Ishikawa (cell line): ENCODE results near the gene TRIM56.

ENCODE experiments used
- CEBPB ChIP-seq: IDR thresholded peaks from 2 replicates; pipeline ENCODE4 v1.6.1; 2012
- CREB1 ChIP-seq: IDR thresholded peaks from 2 replicates; pipeline ENCODE4 v1.6.1; 2012; ENCODE audit warnings: low read depth
- EGR1 ChIP-seq: IDR thresholded peaks from 2 replicates; pipeline ENCODE4 v1.6.1; 2012
- EP300 ChIP-seq: IDR thresholded peaks from 2 replicates; pipeline ENCODE4 v1.6.1; 2012; ENCODE audit warnings: borderline replicate concordance
- NFIC ChIP-seq: IDR thresholded peaks from 2 replicates; pipeline ENCODE4 v1.6.1; 2012
- RAD21 ChIP-seq: IDR thresholded peaks from 2 replicates; pipeline ENCODE4 v1.6.1; 2012; ENCODE audit warnings: low read depth
- REST ChIP-seq: IDR thresholded peaks from 2 replicates; pipeline ENCODE4 v1.6.1; 2012; ENCODE audit warnings: low read depth, mild to moderate bottlenecking
- TAF1 ChIP-seq: IDR thresholded peaks from 2 replicates; pipeline ENCODE4 v1.6.1; 2012; ENCODE audit warnings: low read depth, mild to moderate bottlenecking
- TCF12 ChIP-seq: IDR thresholded peaks from 2 replicates; pipeline ENCODE4 v1.6.1; 2012; ENCODE audit warnings: low read depth
- TEAD4 ChIP-seq: IDR thresholded peaks from 2 replicates; pipeline ENCODE4 v1.6.1; 2012
- USF1 ChIP-seq: IDR thresholded peaks from 2 replicates; pipeline ENCODE4 v1.6.1; 2012

GRCh38 chr7:101077303-101078086, 7.8 kb upstream of the TRIM56 start:
- no peak for TF ChIP-seq REST
- no peak for TF ChIP-seq CREB1
- no peak for TF ChIP-seq CEBPB
- no peak for TF ChIP-seq EP300
- TF ChIP-seq TAF1: no peak
- TF ChIP-seq TCF12: no peak
- TF ChIP-seq USF1: no peak
- TF ChIP-seq EGR1: no peak
- TF ChIP-seq RAD21: peak; percentile 90
- TF ChIP-seq TEAD4: no peak; the same call in 1 of the 2 replicates
- TF ChIP-seq NFIC: no peak
